ENCODE measurements around the gene DCLK1. TPM values are rescaled to one million over a fixed set of nuclear protein-coding genes. Genes with fewer than 3 reads are reported as not detected.

DCLK1 gene
- total RNA-seq, 1 donor from 2014 or later: 7.9 TPM

- no peaks in the 10 kb centered on the region for H3K4me1 Mint-ChIP-seq (ENCODE audit: low read depth)
- no peak for TF ChIP-seq CTCF (IDR thresholded peaks at IDR 0.05)
- no peak overlapping the region for H3K4me3 Mint-ChIP-seq (ENCODE audit: unreplicated experiment)
- H3K9me3 Mint-ChIP-seq (ENCODE audit: low read depth): no peaks in the 10 kb centered on the region
- H3K27me3 Mint-ChIP-seq (ENCODE audit: low read depth): no peaks in the 10 kb centered on the region
- H3K27ac Mint-ChIP-seq (ENCODE audit: unreplicated experiment): no peak overlapping the region
- no peak for DNase-seq (ENCODE audit: low spot score)
- no peaks in the 10 kb centered on the region for H3K36me3 Mint-ChIP-seq (ENCODE audit: low read depth)
Measured at GRCh38 chr13:35874704-35875103, 256.5 kb downstream of the DCLK1 start.

- H3K27ac Mint-ChIP-seq (ENCODE audit: unreplicated experiment): no peak overlapping the region
- no peak for DNase-seq (ENCODE audit: low spot score)
- H3K4me1 Mint-ChIP-seq (ENCODE audit: low read depth): no peaks in the 10 kb centered on the region
- H3K36me3 Mint-ChIP-seq (ENCODE audit: low read depth): no peaks in the 10 kb centered on the region
- no peaks in the 10 kb centered on the region for H3K9me3 Mint-ChIP-seq (ENCODE audit: low read depth)
- no peak overlapping the region for H3K4me3 Mint-ChIP-seq (ENCODE audit: unreplicated experiment)
- no peaks in the 10 kb centered on the region for H3K27me3 Mint-ChIP-seq (ENCODE audit: low read depth)
- no peak for TF ChIP-seq CTCF (IDR thresholded peaks at IDR 0.05)
Measured at GRCh38 chr13:35872369-35872768, 258.8 kb downstream of the DCLK1 start.

GRCh38 chr13:35871561-35871960, 259.6 kb downstream of the DCLK1 start:
- no peaks in the 10 kb centered on the region for H3K36me3 Mint-ChIP-seq (ENCODE audit: low read depth)
- H3K9me3 Mint-ChIP-seq (ENCODE audit: low read depth): no peaks in the 10 kb centered on the region
- no peak for TF ChIP-seq CTCF (IDR thresholded peaks at IDR 0.05)

GRCh38 chr13:35866801-35867200, 264.4 kb downstream of the DCLK1 start:
- Mint-ChIP-seq H3K4me1 (ENCODE audit: low read depth) (peaks cover 19% of the 10 kb centered on the region), H3K27me3 (ENCODE audit: low read depth) (no peaks in the 10 kb centered on the region), H3K36me3 (ENCODE audit: low read depth) (no peaks in the 10 kb centered on the region), H3K9me3 (ENCODE audit: low read depth) (no peaks in the 10 kb centered on the region), H3K4me3 (ENCODE audit: unreplicated experiment) (no peak overlapping the region), H3K27ac (ENCODE audit: unreplicated experiment) (no peak overlapping the region)
- no peak for TF ChIP-seq CTCF (IDR thresholded peaks at IDR 0.05)
- DNase-seq (ENCODE audit: low spot score): no peak

More at GRCh38 chr13:35871561-35871960, 259.6 kb downstream of the DCLK1 start:
- no peak for DNase-seq (ENCODE audit: low spot score)
- Mint-ChIP-seq H3K27ac (ENCODE audit: unreplicated experiment) (no peak overlapping the region), H3K4me3 (ENCODE audit: unreplicated experiment) (no peak overlapping the region), H3K4me1 (ENCODE audit: low read depth) (peaks cover 4% of the 10 kb centered on the region), H3K27me3 (ENCODE audit: low read depth) (no peaks in the 10 kb centered on the region)

- H3K4me1 Mint-ChIP-seq (ENCODE audit: low read depth): peaks cover 19% of the 10 kb centered on the region
- no peak for DNase-seq (ENCODE audit: low spot score)
- H3K27me3 Mint-ChIP-seq (ENCODE audit: low read depth): no peaks in the 10 kb centered on the region
- no peaks in the 10 kb centered on the region for H3K9me3 Mint-ChIP-seq (ENCODE audit: low read depth)
- H3K36me3 Mint-ChIP-seq (ENCODE audit: low read depth): no peaks in the 10 kb centered on the region
- no peak for TF ChIP-seq CTCF (IDR thresholded peaks at IDR 0.05)
- no peak overlapping the region for H3K4me3 Mint-ChIP-seq (ENCODE audit: unreplicated experiment)
- H3K27ac Mint-ChIP-seq (ENCODE audit: unreplicated experiment): peak overlapping the region; percentile 41
Measured at GRCh38 chr13:35865341-35866240, 265.6 kb downstream of the DCLK1 start.
